ENCODE data around the gene KCNK3. TPM values are rescaled to one million over a fixed set of nuclear protein-coding genes. Genes with fewer than 3 reads are reported as not detected.

Gene KCNK3
- total and polyA plus RNA-seq, 2 donors (not counting 3 experiments of a cell fraction or from before 2014, with no cell fraction given) = not detected

DNA sequence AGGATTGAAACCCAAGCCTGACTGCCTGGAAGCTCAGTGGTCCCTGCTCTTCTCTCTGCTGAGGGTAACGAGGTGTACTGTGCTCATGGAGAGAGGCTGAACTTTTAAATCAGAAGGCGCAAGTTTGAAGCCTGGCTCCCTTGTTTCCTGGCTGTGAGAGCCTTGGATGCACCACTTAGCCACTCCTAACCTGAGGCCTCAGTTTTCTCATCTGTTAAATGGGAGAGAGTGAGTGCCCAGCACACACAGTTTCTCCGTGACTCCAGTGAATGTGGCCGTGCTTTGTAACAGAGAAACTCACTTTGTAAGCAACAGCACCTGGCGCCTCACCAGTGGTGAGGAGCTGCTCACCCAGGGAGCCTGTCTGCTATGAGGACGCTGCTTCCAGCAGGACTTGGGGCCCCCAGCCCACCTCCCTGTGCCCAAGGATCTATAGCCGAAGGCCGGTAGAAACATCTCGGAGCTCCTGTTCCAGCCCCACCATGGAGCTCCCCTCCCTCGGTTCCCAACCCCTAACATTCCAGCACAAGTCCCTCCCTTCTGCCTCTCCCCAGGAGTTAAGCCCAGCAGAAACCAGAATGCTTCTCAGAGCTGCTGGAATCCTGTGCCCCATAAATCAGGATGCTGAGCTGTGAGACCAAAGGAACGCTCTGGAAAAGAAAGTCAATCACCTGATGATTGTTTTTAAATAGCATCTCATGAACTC lies 20.3 kb upstream of the KCNK3 start:
- H3K27ac ChIP-seq (ENCODE audit: insufficient read depth, low read depth, low read length) = no peak overlapping the region
- peaks cover 6 to 11% of the 10 kb centered on the region in 2 experiments for H3K27me3 ChIP-seq (ENCODE audit: control insufficient read depth in 2 of 2, insufficient read depth in 2 of 2, low read length in 2 of 2)
- no peak overlapping the region for H3K4me2 ChIP-seq (ENCODE audit: insufficient read depth, low read length)
- intact Hi-C loops (cut with micrococcal nuclease) (no loop called here), dilution Hi-C loops (cut with MboI; ENCODE audit: extremely low pct_ligation_motif_present, low sequenced_read_pairs) (no loop called here)
- FAIRE-seq (no peak), DNase-seq (ENCODE audit: low read depth, low spot score) (no peak)
- H3K9ac ChIP-seq (replicated peaks; ENCODE audit: extremely low read depth, insufficient read depth, low read length) = no peak overlapping the region
- CTCF ChIA-PET = interaction anchor here (0.9 kb wide), 1 partner anchor 13 kb away, joined by 3 read pairs; no protein-coding TSS in a partner anchor
- H3K9me1 ChIP-seq (replicated peaks; ENCODE audit: control insufficient read depth, extremely low read depth, insufficient read depth, low read length) = no peaks in the 10 kb centered on the region
- no peak overlapping the region for H2AFZ ChIP-seq (ENCODE audit: low read depth, low read length)
- no peaks in the 10 kb centered on the region for H3K79me2 ChIP-seq (ENCODE audit: control insufficient read depth, insufficient read depth, low read length)
- H3K4me3 ChIP-seq (replicated peaks in 1 of 3; ENCODE audit: insufficient read depth in 1 of 3, low read depth in 1 of 3, low read length in 3 of 3) = no peak overlapping the region
- TF ChIP-seq, protein P1, sequence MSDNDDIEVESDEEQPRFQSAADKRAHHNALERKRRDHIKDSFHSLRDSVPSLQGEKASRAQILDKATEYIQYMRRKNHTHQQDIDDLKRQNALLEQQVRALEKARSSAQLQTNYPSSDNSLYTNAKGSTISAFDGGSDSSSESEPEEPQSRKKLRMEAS (IDR thresholded peaks at IDR 0.05; ENCODE audit: insufficient read depth, insufficient read length) = no peak
- TF ChIP-seq JUN (IDR thresholded peaks at IDR 0.05; ENCODE audit: borderline replicate concordance, insufficient read depth, insufficient read length, low read depth) = no peak
- TF ChIP-seq EZH2 (IDR thresholded peaks at IDR 0.05; ENCODE audit: borderline replicate concordance, low read depth, low read length, severe bottlenecking) = no peak
- TF ChIP-seq POLR2A (IDR thresholded peaks at IDR 0.05; ENCODE audit: low read depth, low read length) = no peak
- no peak for TF ChIP-seq MYC (IDR thresholded peaks at IDR 0.05; ENCODE audit: low read depth, low read length)
- TF ChIP-seq GATA2 (IDR thresholded peaks at IDR 0.05; ENCODE audit: insufficient read depth, insufficient read length, low read depth, low read length) = no peak
- no peak for TF ChIP-seq POLR2AphosphoS5 (IDR thresholded peaks at IDR 0.05; ENCODE audit: insufficient read depth, low read depth, low read length)
- no peak for TF ChIP-seq FOS (IDR thresholded peaks at IDR 0.05; ENCODE audit: borderline replicate concordance, insufficient read depth, low read length)
- TF ChIP-seq, protein P2, sequence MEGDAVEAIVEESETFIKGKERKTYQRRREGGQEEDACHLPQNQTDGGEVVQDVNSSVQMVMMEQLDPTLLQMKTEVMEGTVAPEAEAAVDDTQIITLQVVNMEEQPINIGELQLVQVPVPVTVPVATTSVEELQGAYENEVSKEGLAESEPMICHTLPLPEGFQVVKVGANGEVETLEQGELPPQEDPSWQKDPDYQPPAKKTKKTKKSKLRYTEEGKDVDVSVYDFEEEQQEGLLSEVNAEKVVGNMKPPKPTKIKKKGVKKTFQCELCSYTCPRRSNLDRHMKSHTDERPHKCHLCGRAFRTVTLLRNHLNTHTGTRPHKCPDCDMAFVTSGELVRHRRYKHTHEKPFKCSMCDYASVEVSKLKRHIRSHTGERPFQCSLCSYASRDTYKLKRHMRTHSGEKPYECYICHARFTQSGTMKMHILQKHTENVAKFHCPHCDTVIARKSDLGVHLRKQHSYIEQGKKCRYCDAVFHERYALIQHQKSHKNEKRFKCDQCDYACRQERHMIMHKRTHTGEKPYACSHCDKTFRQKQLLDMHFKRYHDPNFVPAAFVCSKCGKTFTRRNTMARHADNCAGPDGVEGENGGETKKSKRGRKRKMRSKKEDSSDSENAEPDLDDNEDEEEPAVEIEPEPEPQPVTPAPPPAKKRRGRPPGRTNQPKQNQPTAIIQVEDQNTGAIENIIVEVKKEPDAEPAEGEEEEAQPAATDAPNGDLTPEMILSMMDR (IDR thresholded peaks at IDR 0.05; ENCODE audit: extremely low read depth in 1 of 2, insufficient read depth in 1 of 2, low read depth in 1 of 2, low read length in 2 of 2) = no peak
- no TSS peak for BruUV-seq (replicated peaks)
- H4K20me1 ChIP-seq (replicated peaks; ENCODE audit: control insufficient read depth, extremely low read depth, insufficient read depth, low read length) = no peaks in the 10 kb centered on the region
- no peaks in the 10 kb centered on the region for H3K9me3 ChIP-seq (replicated peaks; ENCODE audit: control insufficient read depth, insufficient read depth, low read length)
- H3K4me1 ChIP-seq (ENCODE audit: control insufficient read depth, extremely low read depth, insufficient read depth, low read length) = no peaks in the 10 kb centered on the region
- H3K36me3 ChIP-seq (ENCODE audit: control insufficient read depth in 2 of 2, extremely low read depth in 1 of 2, insufficient read depth in 2 of 2, low read length in 2 of 2) = no peaks in the 10 kb centered on the region
- POLR2A ChIA-PET = no interaction called here

Data from endothelial cell of umbilical vein (primary cell).